GM12872 (cell line): Measurements from ENCODE around the gene NPL.
A peak's percentile ranks its signal among the peaks of the same experiment; 100 is the strongest.

Experiments used
- TF ChIP-seq, protein P1 (sequence below): IDR thresholded peaks from 3 replicates; pipeline ENCODE4 v1.5.1; 2011; ENCODE audit warnings: low read depth, mild to moderate bottlenecking, low read length, moderate library complexity; ENCODE audit not compliant: insufficient read depth

Gene NPL

DNA sequence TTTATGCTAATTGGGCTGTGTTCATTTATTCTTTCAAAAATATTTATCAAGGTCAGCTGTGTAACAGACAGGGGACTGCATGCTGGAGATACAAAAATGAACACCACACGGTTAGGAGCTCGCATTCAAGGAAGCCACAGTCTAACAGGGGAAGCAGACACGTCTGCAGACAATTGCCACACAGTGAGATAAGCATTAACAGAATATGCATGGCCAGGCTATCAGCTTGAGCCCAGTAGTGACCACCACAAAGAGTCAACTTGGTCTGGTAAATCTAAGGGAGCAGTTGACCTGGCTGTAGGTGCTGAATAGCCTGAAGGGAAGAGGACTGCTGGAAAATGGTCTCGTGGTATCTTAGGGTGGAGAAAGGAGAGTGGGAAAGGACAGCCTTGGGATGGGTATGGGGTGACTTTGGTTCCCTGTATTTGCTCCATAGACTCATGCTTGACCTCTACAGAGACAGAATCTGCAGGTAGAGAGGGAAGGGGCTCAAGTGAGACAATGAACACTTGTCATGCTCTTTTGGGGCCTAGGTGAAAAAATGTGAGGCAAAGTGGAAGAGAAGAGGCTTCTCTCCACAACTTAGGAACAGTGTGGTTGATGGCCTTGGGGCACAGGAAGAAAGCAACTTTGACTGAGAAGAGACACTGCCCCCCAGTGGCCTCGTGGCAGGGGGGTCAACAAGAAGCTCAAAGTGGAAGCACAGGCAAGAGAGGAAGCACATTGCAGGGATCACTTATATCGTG is 7.6 kb upstream of the NPL start:
- TF ChIP-seq, protein P1, sequence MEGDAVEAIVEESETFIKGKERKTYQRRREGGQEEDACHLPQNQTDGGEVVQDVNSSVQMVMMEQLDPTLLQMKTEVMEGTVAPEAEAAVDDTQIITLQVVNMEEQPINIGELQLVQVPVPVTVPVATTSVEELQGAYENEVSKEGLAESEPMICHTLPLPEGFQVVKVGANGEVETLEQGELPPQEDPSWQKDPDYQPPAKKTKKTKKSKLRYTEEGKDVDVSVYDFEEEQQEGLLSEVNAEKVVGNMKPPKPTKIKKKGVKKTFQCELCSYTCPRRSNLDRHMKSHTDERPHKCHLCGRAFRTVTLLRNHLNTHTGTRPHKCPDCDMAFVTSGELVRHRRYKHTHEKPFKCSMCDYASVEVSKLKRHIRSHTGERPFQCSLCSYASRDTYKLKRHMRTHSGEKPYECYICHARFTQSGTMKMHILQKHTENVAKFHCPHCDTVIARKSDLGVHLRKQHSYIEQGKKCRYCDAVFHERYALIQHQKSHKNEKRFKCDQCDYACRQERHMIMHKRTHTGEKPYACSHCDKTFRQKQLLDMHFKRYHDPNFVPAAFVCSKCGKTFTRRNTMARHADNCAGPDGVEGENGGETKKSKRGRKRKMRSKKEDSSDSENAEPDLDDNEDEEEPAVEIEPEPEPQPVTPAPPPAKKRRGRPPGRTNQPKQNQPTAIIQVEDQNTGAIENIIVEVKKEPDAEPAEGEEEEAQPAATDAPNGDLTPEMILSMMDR: peak; percentile 91

DNA sequence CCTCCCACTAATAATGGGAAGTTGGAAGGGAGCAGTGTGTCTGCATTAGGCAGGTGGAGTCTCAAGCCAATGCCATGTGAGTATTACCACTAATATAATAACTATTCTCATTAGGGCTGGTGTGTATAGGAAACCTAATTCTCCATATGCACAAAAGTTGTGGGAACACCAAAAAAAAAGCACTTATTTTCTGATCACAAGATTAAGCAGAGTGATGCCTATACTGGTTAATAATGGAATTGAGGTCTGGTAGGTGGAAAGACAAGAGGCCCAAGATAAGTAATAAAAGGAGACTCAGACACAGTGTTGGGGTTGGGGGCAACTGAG is 7.0 kb upstream of the NPL start:
- TF ChIP-seq, protein P1: no peak

DNA sequence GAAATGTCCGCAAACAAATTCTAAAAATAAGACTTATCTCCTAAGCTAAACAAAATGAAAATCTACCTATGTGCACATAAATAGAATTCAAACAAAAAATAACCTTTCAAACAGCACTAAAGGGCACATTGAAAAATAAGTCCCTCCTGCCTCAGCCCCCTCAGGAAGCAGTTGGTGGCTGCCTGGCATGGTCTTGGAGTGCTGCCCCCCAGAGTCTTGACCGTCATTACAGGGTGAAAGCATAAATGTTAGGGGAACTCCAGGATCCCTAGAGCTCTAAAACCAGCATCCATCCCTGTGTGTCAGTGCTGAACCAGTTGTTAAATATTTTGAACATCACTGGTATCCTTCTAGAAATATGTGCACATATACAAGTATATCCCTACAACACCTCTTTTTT is 6.5 kb upstream of the NPL start:
- TF ChIP-seq, protein P1: peak; percentile 20; the same call in 1 of the 3 replicates

DNA sequence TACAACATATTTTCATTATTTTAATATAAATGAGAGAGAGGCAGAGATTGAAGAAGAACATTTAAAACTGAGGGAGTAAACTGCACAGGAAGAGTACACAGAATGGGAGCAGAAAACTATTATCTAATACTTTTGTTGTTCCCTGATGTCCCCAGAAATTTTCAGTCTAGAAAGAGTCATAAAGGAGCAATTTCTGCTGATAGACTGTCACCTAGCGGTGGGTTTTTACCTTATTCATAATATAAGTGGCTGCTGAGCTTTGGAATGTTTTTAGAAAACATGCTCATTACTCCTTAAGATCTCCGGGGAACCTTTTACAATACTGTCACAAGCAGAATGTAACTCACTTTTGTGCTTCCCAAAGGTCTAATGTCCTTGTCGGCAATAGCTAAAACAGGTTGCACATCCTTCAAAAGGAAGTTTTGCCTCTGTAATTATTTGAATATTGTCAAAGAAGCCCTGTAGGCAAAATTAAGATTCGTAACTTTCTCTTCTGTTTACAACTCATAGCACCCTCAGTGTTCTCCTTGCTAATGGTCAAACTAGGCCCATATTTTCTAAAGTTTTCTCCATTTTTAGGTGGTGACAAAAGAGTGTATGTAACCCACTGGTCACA is 4.9 kb upstream of the NPL start:
- TF ChIP-seq, protein P1: peak; percentile 79

DNA sequence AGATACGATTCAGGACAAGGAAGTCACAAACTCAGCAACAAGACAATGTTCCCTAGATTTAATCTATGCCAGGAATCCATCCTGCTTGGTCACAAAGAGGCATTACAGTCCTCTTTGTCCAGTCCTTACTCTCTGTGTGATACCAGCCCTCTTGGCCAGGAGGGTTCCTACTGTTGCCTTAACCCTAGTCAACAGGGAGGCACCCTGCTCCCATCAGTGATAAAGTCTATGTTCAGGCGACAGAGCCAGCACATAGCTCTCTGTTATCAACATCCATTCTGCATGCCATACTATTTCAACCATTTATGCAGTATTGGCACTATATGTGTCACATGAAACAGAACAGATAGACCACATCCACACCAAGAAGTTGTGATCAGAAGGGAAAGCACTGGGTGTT is 4.4 kb upstream of the NPL start:
- TF ChIP-seq, protein P1: no peak; the same call in 2 of the 3 replicates

DNA sequence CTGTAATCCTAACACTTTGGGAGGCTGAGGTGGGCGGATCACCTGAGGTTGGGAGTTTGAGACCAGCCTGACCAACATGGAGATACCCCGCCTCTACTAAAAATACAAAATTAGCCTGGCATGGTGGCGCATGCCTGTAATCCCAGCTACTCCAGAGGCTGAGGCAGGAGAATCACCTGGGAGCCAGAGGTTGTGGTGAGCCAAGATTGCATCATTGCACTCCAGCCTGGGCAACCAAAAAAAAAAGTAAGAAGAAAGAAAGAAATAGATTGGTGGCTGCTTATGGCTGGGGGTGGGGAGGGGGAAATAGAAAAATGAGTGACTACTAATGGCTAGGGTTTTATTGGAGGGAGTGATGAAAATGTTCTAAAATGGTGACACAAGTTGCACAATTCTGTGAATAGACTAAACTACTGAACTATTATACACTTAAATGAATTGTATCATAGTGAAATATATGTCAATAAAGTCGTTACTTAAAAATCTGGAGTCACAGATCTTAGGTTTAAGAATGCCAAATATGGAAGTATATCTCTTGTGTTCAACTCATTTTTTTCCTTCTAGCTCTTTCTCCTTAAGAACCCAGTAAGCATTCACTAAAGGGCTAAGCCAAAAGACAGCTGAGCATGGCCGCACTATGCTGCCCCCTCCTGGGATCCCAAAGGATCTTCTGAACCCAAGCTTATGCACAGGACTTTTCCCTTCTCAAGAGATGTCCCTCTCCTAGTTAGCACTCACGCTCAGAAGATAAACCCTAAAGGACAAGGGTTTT is 3.2 kb upstream of the NPL start:
- TF ChIP-seq, protein P1: peak; percentile 84

DNA sequence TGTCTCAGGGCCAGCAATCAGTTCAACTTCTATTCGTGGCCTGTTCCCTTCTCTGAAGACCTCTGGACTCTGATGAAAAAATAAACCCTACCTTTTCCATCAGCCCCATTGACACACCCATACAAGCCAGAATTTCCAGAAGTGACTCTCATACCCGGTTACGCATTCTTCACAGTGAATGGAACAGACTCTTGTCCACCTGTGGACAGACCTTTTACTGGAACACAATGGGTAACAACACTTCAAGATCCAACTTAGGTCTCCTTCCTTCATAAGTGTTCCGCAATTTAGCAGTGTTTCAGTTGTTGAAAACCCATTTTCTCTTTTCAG is 2.6 kb upstream of the NPL start:
- TF ChIP-seq, protein P1: no peak
